HepG2 (cell line): ENCODE measurements around the gene HSD17B8. TPM values are rescaled to one million over a fixed set of nuclear protein-coding genes. Genes with fewer than 3 reads are reported as not detected.

ENCODE experiments used
- HNRNPUL1 ChIP-seq: fragments of 200-400 bp; formaldehyde crosslinking; IDR thresholded peaks from 2 replicates; pipeline ENCODE4 v1.6.1; 2017; ENCODE audit warnings: low read depth, mild to moderate bottlenecking, low read length, moderate library complexity
- KDM3A ChIP-seq: IDR thresholded peaks from 2 replicates; pipeline ENCODE4 v1.6.1; 2018; ENCODE audit warnings: low read depth, missing compliant biosample characterization
- KLF13 ChIP-seq: sonication (generic); formaldehyde crosslinking; IDR thresholded peaks from 2 replicates; pipeline ENCODE4 v1.4.0; 2020; ENCODE audit warnings: mild to moderate bottlenecking, missing genetic modification reagents
- SOX13 ChIP-seq, 3 experiments: fragments of 450-650 bp in 1 of 3; sonication (generic) in 1 of 3; formaldehyde crosslinking in 1 of 3; IDR thresholded peaks in 2 of 3; conservative IDR thresholded peaks in 1 of 3; 2 replicates each; pipeline versions ENCODE4 v1.5.0 to v1.6.1; 2016 to 2020; ENCODE audit warnings: antibody characterized with exemption in 1 of 3, mild to moderate bottlenecking in 1 of 3, missing compliant biosample characterization in 1 of 3, missing genetic modification reagents in 1 of 3, moderate library complexity in 1 of 3
- ZNF446 ChIP-seq: sonication (generic); formaldehyde crosslinking; IDR thresholded peaks from 2 replicates; pipeline ENCODE4 v1.5.0; 2020; ENCODE audit warnings: mild to moderate bottlenecking, missing genetic modification reagents
- polyA plus RNA-seq, 8 experiments: library from polyadenylated mRNA; depleted of rRNA in 3 of 8; stranded (reverse) in 7 of 8; unstranded in 1 of 8; fragments of >200 nt; fragmentation: Illumina TruSeq in 4 of 8; extraction: Trizol in 4 of 8; gene quantifications; 2 replicates each; pipeline versions ENCODE4 v1.2.1 to v1.2.3, GENCODE V29; 2011 to 2016; ENCODE audit warnings: low read depth in 4 of 8, missing spikeins in 1 of 8, mixed read lengths in 1 of 8; ENCODE audit not compliant: insufficient read depth in 1 of 8
- total RNA-seq, 5 experiments: library from RNA; depleted of rRNA; stranded (reverse); fragments of >200 nt; fragmentation: Illumina TruSeq; extraction: Trizol; gene quantifications; 2 replicates each; pipeline ENCODE4 v1.2.3, GENCODE V29; 2016; ENCODE audit warnings: low read depth in 1 of 5
- TF ChIP-seq, protein P1 (sequence below): sonication (generic); formaldehyde crosslinking; IDR thresholded peaks from 2 replicates; pipeline ENCODE4 v1.4.0; 2020; ENCODE audit warnings: missing genetic modification reagents
- TF ChIP-seq, protein P2 (sequence below): sonication (generic); formaldehyde crosslinking; IDR thresholded peaks from 2 replicates; pipeline ENCODE4 v1.5.1; 2020; ENCODE audit warnings: missing genetic modification reagents, mild to moderate bottlenecking, borderline replicate concordance
- TF ChIP-seq, protein P3 (sequence below): sonication (generic); formaldehyde crosslinking; IDR thresholded peaks from 2 replicates; pipeline ENCODE4 v1.4.0; 2020; ENCODE audit warnings: missing genetic modification reagents, borderline replicate concordance
- TF ChIP-seq, protein P4 (sequence below), 2 experiments: sonication (generic) in 1 of 2; formaldehyde crosslinking in 1 of 2; IDR thresholded peaks; 2 replicates each; pipeline versions ENCODE4 v1.4.0 to v1.6.1; 2016 to 2020; ENCODE audit warnings: borderline replicate concordance in 1 of 2, low read depth in 1 of 2, mild to moderate bottlenecking in 1 of 2, missing genetic modification reagents in 1 of 2
- TF ChIP-seq, protein P5 (sequence below): sonication (generic); formaldehyde crosslinking; IDR thresholded peaks from 2 replicates; pipeline ENCODE4 v1.4.0; 2020; ENCODE audit warnings: missing genetic modification reagents; ENCODE audit errors: not compliant biosample characterization
- TF ChIP-seq, protein P6 (sequence below), 2 experiments: fragments of 450-650 bp in 1 of 2; sonication (generic) in 1 of 2; formaldehyde crosslinking; IDR thresholded peaks; 2 replicates each; pipeline versions ENCODE4 v1.5.0 to v1.8.0; 2020 to 2022; ENCODE audit warnings: mild to moderate bottlenecking in 1 of 2, missing genetic modification reagents in 1 of 2

Gene HSD17B8
- total and polyA plus RNA-seq, 2 of the 13 experiments (the other 11 are each of a cell fraction or from before 2014, with no cell fraction given) = 12.6 to 20.1 TPM

DNA sequence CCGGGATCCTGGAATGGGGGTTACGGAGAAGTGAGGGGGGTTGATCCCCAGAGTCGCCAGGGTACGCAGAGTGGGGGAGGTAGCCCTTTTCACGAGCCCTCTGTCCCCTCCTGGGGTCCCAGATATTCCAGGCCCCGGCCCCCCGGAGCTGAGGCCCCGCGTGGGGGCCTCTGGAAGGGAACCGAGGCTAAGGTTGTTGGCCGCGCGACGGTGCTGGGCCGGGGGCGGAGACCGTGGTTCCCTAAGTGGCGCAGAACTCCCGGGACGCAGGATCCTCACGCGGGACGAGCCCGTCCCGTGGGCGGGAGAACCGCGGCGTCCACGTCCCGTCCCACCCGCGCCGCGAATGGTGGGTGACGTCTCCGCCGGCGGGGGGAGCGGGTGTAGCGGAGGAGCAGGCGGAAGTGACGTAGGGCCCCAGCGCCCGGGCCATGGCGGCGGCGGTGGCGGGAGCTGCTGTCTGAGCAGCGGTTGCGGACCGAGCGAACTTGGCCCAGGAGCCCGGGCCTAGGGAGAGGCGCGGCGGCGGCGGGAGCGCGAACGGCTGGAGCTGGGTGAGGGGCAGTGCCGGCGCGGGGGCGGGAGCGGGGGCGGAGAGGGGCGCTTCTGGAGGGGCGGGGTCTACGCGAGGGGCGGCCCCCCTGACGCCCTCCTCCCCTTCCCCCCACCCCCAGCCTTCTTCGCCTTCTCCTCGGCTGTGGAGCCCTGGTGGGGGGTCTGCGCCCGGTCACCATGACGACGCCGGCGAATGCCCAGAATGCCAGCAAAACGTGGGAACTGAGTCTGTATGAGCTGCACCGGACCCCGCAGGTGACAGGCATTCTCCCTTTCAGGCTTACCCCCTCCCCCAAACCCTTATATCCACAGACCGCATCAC, 3.9 kb downstream of the HSD17B8 start, which contains the start of gene RING1 (continued):
- TF ChIP-seq, protein P1, sequence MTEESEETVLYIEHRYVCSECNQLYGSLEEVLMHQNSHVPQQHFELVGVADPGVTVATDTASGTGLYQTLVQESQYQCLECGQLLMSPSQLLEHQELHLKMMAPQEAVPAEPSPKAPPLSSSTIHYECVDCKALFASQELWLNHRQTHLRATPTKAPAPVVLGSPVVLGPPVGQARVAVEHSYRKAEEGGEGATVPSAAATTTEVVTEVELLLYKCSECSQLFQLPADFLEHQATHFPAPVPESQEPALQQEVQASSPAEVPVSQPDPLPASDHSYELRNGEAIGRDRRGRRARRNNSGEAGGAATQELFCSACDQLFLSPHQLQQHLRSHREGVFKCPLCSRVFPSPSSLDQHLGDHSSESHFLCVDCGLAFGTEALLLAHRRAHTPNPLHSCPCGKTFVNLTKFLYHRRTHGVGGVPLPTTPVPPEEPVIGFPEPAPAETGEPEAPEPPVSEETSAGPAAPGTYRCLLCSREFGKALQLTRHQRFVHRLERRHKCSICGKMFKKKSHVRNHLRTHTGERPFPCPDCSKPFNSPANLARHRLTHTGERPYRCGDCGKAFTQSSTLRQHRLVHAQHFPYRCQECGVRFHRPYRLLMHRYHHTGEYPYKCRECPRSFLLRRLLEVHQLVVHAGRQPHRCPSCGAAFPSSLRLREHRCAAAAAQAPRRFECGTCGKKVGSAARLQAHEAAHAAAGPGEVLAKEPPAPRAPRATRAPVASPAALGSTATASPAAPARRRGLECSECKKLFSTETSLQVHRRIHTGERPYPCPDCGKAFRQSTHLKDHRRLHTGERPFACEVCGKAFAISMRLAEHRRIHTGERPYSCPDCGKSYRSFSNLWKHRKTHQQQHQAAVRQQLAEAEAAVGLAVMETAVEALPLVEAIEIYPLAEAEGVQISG (CRISPR knock-in tag) = peak; percentile 89
- TF ChIP-seq ZNF446 = peak; percentile 4; the same call in 1 of the 2 replicates
- TF ChIP-seq HNRNPUL1 = 0 out of 2 replicates have a peak, but pooled peaks have one; percentile 38
- TF ChIP-seq KDM3A (CRISPR knock-in tag) = peak; percentile 86; the same call in 1 of the 2 replicates
- no peak for TF ChIP-seq SOX13 (IDR thresholded peaks at IDR 0.05)
- TF ChIP-seq SOX13 (CRISPR knock-in tag; conservative IDR thresholded peaks at IDR 0.05 in 1 of 2, IDR thresholded peaks at IDR 0.05 in 1 of 2) = peak in 1 of 2 experiments; percentile 55; a peak in 1 of 4 replicates
- TF ChIP-seq, protein P2, sequence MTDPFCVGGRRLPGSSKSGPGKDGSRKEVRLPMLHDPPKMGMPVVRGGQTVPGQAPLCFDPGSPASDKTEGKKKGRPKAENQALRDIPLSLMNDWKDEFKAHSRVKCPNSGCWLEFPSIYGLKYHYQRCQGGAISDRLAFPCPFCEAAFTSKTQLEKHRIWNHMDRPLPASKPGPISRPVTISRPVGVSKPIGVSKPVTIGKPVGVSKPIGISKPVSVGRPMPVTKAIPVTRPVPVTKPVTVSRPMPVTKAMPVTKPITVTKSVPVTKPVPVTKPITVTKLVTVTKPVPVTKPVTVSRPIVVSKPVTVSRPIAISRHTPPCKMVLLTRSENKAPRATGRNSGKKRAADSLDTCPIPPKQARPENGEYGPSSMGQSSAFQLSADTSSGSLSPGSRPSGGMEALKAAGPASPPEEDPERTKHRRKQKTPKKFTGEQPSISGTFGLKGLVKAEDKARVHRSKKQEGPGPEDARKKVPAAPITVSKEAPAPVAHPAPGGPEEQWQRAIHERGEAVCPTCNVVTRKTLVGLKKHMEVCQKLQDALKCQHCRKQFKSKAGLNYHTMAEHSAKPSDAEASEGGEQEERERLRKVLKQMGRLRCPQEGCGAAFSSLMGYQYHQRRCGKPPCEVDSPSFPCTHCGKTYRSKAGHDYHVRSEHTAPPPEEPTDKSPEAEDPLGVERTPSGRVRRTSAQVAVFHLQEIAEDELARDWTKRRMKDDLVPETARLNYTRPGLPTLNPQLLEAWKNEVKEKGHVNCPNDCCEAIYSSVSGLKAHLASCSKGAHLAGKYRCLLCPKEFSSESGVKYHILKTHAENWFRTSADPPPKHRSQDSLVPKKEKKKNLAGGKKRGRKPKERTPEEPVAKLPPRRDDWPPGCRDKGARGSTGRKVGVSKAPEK (CRISPR knock-in tag) = peak; percentile 80; the same call in 1 of the 2 replicates
- TF ChIP-seq, protein P3, sequence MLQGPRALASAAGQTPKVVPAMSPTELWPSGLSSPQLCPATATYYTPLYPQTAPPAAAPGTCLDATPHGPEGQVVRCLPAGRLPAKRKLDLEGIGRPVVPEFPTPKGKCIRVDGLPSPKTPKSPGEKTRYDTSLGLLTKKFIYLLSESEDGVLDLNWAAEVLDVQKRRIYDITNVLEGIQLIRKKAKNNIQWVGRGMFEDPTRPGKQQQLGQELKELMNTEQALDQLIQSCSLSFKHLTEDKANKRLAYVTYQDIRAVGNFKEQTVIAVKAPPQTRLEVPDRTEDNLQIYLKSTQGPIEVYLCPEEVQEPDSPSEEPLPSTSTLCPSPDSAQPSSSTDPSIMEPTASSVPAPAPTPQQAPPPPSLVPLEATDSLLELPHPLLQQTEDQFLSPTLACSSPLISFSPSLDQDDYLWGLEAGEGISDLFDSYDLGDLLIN (CRISPR knock-in tag) = peak; percentile 63; the same call in 1 of the 2 replicates
- TF ChIP-seq, protein P4, sequence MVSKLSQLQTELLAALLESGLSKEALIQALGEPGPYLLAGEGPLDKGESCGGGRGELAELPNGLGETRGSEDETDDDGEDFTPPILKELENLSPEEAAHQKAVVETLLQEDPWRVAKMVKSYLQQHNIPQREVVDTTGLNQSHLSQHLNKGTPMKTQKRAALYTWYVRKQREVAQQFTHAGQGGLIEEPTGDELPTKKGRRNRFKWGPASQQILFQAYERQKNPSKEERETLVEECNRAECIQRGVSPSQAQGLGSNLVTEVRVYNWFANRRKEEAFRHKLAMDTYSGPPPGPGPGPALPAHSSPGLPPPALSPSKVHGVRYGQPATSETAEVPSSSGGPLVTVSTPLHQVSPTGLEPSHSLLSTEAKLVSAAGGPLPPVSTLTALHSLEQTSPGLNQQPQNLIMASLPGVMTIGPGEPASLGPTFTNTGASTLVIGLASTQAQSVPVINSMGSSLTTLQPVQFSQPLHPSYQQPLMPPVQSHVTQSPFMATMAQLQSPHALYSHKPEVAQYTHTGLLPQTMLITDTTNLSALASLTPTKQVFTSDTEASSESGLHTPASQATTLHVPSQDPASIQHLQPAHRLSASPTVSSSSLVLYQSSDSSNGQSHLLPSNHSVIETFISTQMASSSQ (IDR thresholded peaks at IDR 0.05; ENCODE audit: low read depth) = no peak
- TF ChIP-seq, protein P4 (CRISPR knock-in tag; IDR thresholded peaks at IDR 0.05; ENCODE audit: borderline replicate concordance) = peak; percentile 47; the same call in 1 of the 2 replicates
- no peak for TF ChIP-seq KLF13 (CRISPR knock-in tag)
- TF ChIP-seq, protein P5, sequence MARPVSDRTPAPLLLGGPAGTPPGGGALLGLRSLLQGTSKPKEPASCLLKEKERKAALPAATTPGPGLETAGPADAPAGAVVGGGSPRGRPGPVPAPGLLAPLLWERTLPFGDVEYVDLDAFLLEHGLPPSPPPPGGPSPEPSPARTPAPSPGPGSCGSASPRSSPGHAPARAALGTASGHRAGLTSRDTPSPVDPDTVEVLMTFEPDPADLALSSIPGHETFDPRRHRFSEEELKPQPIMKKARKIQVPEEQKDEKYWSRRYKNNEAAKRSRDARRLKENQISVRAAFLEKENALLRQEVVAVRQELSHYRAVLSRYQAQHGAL (CRISPR knock-in tag) = no peak
- TF ChIP-seq, protein P6, sequence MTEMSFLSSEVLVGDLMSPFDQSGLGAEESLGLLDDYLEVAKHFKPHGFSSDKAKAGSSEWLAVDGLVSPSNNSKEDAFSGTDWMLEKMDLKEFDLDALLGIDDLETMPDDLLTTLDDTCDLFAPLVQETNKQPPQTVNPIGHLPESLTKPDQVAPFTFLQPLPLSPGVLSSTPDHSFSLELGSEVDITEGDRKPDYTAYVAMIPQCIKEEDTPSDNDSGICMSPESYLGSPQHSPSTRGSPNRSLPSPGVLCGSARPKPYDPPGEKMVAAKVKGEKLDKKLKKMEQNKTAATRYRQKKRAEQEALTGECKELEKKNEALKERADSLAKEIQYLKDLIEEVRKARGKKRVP (CRISPR knock-in tag; IDR thresholded peaks at IDR 0.05) = peak in 1 of 2 experiments; percentile 56; a peak in 2 of 4 replicates
